Suprapubic skin (tissue), 4 donors: ENCODE measurements around the gene IMMT.

Experiments used
- EP300 ChIP-seq: sonication (generic); formaldehyde crosslinking; IDR thresholded peaks from one replicate; pipeline ENCODE4 v1.6.1; 2017; ENCODE audit warnings: antibody characterized with exemption
- POLR2A ChIP-seq, 2 donors: fragments of 450-650 bp; IDR thresholded peaks; one replicate each; pipeline ENCODE4 v1.6.1; 2017; ENCODE audit warnings: antibody characterized with exemption in 2 of 2, mild to moderate bottlenecking in 2 of 2, moderate library complexity in 2 of 2
- POLR2AphosphoS5 ChIP-seq, 3 donors: sonication (generic); formaldehyde crosslinking; IDR thresholded peaks; one replicate each; pipeline ENCODE4 v1.6.1; 2017; ENCODE audit warnings: antibody characterized with exemption in 3 of 3
- TF ChIP-seq, protein P1 (sequence below), 2 donors: fragments of 200-600 bp in 1 of 2; fragments of 450-650 bp in 1 of 2; sonication (generic) in 1 of 2; IDR thresholded peaks; one replicate each; pipeline ENCODE4 v1.5.1; 2016 to 2019; ENCODE audit warnings: antibody characterized with exemption in 2 of 2, mild to moderate bottlenecking in 1 of 2, moderate library complexity in 1 of 2

DNA sequence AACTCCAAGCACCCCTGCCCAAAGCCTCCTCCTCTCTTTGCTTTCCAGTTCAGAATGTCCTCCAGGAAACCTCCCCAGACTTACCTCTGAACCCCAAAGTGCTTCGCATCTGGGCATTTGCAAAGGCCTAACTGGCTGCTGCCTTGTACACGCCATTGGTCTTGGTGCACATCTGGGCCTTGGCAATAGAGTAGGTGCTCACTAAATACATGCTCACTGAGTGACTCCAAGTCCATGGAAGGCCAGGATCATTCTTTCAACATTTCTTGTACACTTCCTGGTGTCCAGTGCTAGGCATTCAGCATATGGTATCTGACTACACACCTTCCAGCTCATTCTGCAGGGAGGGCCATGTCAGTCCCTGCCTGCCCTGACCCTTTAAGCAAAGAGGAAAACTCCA is 32.4 kb upstream of the IMMT start:
- TF ChIP-seq, protein P1, sequence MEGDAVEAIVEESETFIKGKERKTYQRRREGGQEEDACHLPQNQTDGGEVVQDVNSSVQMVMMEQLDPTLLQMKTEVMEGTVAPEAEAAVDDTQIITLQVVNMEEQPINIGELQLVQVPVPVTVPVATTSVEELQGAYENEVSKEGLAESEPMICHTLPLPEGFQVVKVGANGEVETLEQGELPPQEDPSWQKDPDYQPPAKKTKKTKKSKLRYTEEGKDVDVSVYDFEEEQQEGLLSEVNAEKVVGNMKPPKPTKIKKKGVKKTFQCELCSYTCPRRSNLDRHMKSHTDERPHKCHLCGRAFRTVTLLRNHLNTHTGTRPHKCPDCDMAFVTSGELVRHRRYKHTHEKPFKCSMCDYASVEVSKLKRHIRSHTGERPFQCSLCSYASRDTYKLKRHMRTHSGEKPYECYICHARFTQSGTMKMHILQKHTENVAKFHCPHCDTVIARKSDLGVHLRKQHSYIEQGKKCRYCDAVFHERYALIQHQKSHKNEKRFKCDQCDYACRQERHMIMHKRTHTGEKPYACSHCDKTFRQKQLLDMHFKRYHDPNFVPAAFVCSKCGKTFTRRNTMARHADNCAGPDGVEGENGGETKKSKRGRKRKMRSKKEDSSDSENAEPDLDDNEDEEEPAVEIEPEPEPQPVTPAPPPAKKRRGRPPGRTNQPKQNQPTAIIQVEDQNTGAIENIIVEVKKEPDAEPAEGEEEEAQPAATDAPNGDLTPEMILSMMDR (IDR thresholded peaks at IDR 0.05) = no peak
- no peak for TF ChIP-seq POLR2AphosphoS5 (IDR thresholded peaks at IDR 0.05)
- no peak for TF ChIP-seq POLR2A (IDR thresholded peaks at IDR 0.05)
- TF ChIP-seq EP300 = no peak
